Adrenal gland (tissue), 5 donors: Measurements from ENCODE around the gene CCDC3.

Experiments used
- CTCF ChIP-seq, 6 experiments: fragments of 450-650 bp in 4 of 6; fragments of 200-600 bp in 2 of 6; sonication (generic) in 1 of 6; IDR thresholded peaks; 1 replicate in 5 of 6; 2 replicates in 1 of 6; pipeline versions ENCODE4 v1.5.1 to v1.8.0; 2016 to 2021; ENCODE audit warnings: antibody characterized with exemption in 6 of 6, mild to moderate bottlenecking in 2 of 6, moderate library complexity in 1 of 6
- POLR2A ChIP-seq, 2 donors: fragments of 450-650 bp; IDR thresholded peaks; one replicate each; pipeline ENCODE4 v1.6.1; 2017; ENCODE audit warnings: antibody characterized with exemption in 2 of 2, mild to moderate bottlenecking in 2 of 2, moderate library complexity in 1 of 2
- donor health status: DM: no; HTN: no; CAD: no.

- TF ChIP-seq CTCF (IDR thresholded peaks at IDR 0.05): no peak
- TF ChIP-seq POLR2A (IDR thresholded peaks at IDR 0.05): no peak
Observed at GRCh38 chr10:12872577-12872976, 128.9 kb downstream of the CCDC3 start.
